Ectodermal cell (in vitro differentiated cells): ENCODE results near the gene GPBP1.
"Not testable (repeated sequence)": the region's sequence is repeated elsewhere in the genome, so short reads cannot be mapped to it uniquely, and the experiment has no call there.

Experiments used
- H3K27ac ChIP-seq: 2 replicates; pipeline ENCODE4 v1.7.0; 2013; ENCODE audit warnings: mild to moderate bottlenecking, low read depth, low read length; ENCODE audit not compliant: insufficient read depth, poor library complexity, severe bottlenecking
- H3K27me3 ChIP-seq: 2 replicates; pipeline ENCODE4 v1.7.0; 2013; ENCODE audit warnings: mild to moderate bottlenecking, low read length; ENCODE audit not compliant: insufficient read depth, control insufficient read depth, poor library complexity, severe bottlenecking
- H3K36me3 ChIP-seq: one replicate; pipeline ENCODE4 v1.7.0; 2013; ENCODE audit warnings: low read length; ENCODE audit not compliant: control insufficient read depth, insufficient read depth
- H3K4me1 ChIP-seq: one replicate; pipeline ENCODE4 v1.7.0; 2013; ENCODE audit warnings: low read length; ENCODE audit not compliant: control insufficient read depth, insufficient read depth
- H3K4me3 ChIP-seq: 2 replicates; pipeline ENCODE4 v1.7.0; 2013; ENCODE audit warnings: low read depth, low read length, control low read depth; ENCODE audit not compliant: insufficient read depth
- H3K9me3 ChIP-seq: 2 replicates; pipeline ENCODE4 v1.7.0; 2013; ENCODE audit warnings: mild to moderate bottlenecking, low read length, moderate library complexity; ENCODE audit not compliant: control insufficient read depth
- WGBS, 2 experiments: methylation state at CpG; one replicate each; pipeline ENCODE4 v1.1.7; 2013; ENCODE audit warnings: missing lambda C conversion rate in 2 of 2; 5-methylcytosine and 5-hydroxymethylcytosine counted together

The GPBP1 gene

DNA sequence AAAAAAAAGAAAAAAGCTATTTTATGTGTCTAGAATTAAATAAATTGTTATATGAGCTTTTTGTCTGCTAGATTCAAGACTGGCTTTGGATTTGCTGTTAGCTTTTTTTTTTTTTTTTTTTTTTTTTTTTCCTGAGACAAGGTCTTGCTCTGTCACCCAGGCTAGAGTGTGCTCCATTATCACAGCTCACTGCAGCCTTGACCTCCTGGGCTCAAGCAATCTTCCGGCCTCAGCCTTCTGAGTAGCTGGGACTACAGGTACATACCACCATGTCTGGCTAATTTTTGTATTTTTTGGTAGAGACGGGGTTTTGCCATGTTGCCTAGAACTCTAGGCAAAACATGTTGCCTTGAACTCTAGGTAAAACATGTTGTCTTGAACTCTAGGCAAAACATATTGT is 16.7 kb downstream of the GPBP1 start:
- 87 to 94% methylated on average over 2 of the region's 2 CpGs for WGBS, 2 experiments
- Histone ChIP-seq H3K27ac (no peak overlapping the region), H3K9me3 (no peaks in the 10 kb centered on the region), H3K4me1 (no peaks in the 10 kb centered on the region), H3K36me3 (no peaks in the 10 kb centered on the region), H3K4me3 (no peak overlapping the region), H3K27me3 (no peaks in the 10 kb centered on the region)

DNA sequence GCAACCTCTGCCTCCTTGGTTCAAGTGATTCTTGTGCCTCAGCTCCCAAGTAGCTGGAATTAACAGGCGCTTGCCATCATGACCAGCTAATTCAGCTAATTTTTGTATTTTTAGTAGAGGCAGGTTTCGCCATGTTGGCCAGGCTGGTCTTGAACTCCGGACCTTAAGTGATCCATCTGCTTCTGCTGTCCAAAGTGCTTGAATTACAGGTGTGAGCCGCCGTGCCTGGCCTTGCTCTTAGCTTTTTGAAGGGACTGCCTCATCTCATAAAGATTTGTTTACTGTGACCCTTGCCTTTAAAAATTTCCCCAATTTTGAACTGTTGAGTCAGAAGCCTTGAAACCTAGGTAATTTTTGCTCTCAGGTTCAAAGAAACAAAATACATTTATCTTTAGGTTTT is 17.3 kb downstream of the GPBP1 start:
- H3K27ac ChIP-seq = no peak overlapping the region
- no peaks in the 10 kb centered on the region for H3K36me3 ChIP-seq
- no peaks in the 10 kb centered on the region for H3K4me1 ChIP-seq
- H3K4me3 ChIP-seq = no peak overlapping the region
- no peaks in the 10 kb centered on the region for H3K9me3 ChIP-seq
- WGBS, 2 experiments = 93 to 94% methylated on average over 5 of the region's 5 CpGs
- H3K27me3 ChIP-seq = no peaks in the 10 kb centered on the region

DNA sequence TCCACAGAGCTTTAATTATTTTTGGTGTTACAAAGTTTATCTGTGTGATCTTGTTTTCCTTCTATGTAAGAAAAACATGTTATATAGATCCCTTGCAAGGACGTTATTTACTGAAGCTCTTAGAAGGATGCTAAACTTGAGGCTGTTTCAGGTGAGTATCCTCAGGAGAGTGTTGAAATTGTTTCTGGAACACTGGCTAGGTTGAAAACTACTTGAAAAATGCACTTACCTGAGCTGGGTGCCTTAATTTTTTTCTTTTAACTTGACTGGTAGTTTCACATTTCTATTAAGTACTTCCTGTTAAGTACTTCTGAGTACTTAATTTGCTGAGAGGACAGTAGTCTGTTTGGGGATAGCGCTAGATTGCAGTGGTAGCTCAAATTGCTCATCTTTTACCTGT is 18.1 kb downstream of the GPBP1 start:
- Histone ChIP-seq H3K27me3 (no peaks in the 10 kb centered on the region), H3K4me1 (no peaks in the 10 kb centered on the region), H3K4me3 (no peak overlapping the region), H3K36me3 (no peaks in the 10 kb centered on the region), H3K27ac (no peak overlapping the region), H3K9me3 (no peaks in the 10 kb centered on the region)
- 97% methylated on average over 2 of the region's 2 CpGs for WGBS, 2 experiments

DNA sequence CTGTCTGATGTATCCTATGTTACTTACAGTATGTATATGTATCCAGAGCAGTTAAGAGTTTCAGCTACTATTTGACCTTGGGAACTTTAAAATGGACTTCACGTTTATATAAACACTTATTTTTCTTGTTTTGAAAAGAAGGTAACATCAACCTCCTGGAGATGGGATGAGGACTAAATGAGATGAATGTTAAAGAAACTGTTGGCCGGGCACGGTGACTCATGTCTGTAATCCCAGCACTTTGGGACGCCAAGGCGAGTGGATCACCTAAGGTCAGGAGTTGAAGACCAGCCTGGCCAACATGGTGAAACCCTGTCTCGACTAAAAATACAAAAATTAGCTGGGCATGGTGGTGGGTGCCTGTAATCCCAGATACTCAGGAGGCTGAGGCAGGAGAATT is 19.0 kb downstream of the GPBP1 start:
- H3K27ac ChIP-seq, H3K9me3 ChIP-seq, H3K27me3 ChIP-seq, H3K36me3 ChIP-seq, H3K4me3 ChIP-seq, H3K4me1 ChIP-seq: not testable (repeated sequence)
- 96 to 97% methylated on average over 5 to 6 of the region's 6 CpGs for WGBS, 2 experiments

DNA sequence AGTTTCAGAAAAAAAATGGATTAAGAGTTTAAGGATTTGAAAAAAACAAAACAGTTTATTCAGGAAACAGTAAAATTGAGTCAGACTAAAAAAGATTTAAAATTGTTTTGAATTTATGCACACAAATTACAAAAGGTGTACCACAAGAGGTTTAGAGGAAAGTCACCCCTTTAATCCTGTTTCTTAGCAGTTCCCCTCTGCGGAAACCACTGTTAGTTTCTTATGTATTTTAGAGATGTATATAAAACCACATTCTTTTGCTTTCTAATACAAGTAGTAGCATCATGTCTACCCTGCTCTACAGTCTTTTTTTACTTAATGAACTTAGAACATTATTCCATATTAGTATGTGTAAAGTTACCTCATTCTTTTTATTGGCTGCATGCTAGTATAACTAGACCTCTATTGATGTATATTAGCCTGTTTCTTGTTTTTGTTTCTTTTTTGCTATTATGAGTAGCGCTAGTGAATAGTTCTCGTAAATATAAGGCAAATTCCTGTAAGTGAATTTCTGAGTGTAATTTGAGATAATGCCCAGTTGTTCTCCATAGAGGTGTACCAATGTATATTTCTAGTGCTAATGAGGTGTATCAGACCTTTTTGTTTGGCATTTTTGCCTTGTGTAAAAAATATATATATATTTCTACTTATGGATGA is 20.0 kb downstream of the GPBP1 start:
- Histone ChIP-seq H3K4me3 (no peak overlapping the region), H3K9me3 (no peaks in the 10 kb centered on the region), H3K4me1 (no peaks in the 10 kb centered on the region), H3K27ac (no peak overlapping the region), H3K36me3 (no peaks in the 10 kb centered on the region), H3K27me3 (no peaks in the 10 kb centered on the region)
- 91 to 96% methylated on average over 2 to 3 of the region's 3 CpGs for WGBS, 2 experiments

DNA sequence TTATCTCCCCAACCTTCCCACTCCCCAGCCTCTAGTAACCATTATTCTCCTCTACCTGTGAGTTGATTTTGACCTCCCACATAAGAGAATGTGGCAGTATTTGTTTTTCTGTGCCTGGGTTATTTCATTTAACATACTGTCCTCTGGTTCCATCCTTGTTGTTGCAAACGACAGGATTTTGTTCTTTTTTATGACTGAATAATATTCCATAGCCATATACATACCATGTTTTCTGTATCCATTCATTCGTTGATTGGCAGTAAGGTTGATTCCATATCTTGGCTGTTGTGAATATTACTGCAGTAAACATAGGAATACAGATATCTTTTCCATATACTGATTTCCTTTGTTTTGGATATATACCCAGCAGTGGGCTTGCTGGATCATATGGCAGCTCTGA is 20.8 kb downstream of the GPBP1 start:
- WGBS, 2 experiments = 100% methylated on average over 1 of the region's 2 CpGs
- Histone ChIP-seq H3K4me1 (no peaks in the 10 kb centered on the region), H3K9me3 (no peaks in the 10 kb centered on the region), H3K36me3 (no peaks in the 10 kb centered on the region), H3K4me3 (no peak overlapping the region), H3K27ac (no peak overlapping the region), H3K27me3 (no peaks in the 10 kb centered on the region)

DNA sequence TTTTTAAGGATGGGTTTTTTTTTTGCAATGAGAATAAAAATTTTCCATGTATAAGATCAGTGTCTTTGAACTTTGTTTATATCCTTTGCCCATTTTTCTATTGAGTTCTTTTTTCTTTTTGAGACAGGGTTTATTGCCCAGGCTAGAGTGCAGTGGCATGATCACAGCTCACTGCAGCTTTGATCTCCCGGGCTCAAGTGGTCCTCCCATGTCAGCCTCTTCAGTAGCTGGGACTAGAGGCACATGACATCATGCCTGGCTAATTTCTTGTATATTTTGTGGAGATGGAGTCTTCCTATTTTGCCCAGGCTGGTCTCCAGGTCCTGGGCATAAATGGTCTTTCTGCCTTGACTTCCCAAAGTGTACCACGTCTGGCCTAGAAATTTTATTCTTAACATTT is 21.2 kb downstream of the GPBP1 start:
- WGBS, 2 experiments = 95 to 100% methylated on average over 1 of the region's 2 CpGs
- Histone ChIP-seq H3K27me3 (no peaks in the 10 kb centered on the region), H3K9me3 (no peaks in the 10 kb centered on the region), H3K4me3 (no peak overlapping the region), H3K27ac (no peak overlapping the region), H3K4me1 (no peaks in the 10 kb centered on the region), H3K36me3 (no peaks in the 10 kb centered on the region)

DNA sequence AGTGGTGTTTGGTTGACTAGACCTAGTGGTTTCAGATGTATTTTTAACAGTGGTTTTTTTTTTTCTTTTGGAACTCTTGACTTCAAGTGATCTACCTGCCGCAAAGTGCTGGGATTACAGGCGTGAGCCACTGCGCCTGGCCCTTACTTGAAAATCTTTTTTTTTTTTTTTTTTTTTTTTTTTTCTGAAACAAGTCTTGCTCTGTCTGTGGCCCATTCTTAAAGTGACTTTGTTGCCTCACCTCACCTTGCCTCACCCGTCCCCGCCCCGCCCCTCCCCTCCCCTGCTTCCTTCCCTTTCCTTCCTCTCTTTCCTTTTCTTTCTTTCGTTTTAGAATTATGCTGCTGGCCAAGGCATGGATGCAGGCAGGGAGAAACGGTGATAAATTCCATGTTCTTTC is 26.0 kb downstream of the GPBP1 start:
- Histone ChIP-seq H3K36me3 (no peaks in the 10 kb centered on the region), H3K27ac (no peak overlapping the region), H3K4me1 (no peaks in the 10 kb centered on the region), H3K27me3 (no peaks in the 10 kb centered on the region), H3K4me3 (no peak overlapping the region), H3K9me3 (no peaks in the 10 kb centered on the region)
- 79 to 82% methylated on average over 6 to 7 of the region's 8 CpGs for WGBS, 2 experiments

DNA sequence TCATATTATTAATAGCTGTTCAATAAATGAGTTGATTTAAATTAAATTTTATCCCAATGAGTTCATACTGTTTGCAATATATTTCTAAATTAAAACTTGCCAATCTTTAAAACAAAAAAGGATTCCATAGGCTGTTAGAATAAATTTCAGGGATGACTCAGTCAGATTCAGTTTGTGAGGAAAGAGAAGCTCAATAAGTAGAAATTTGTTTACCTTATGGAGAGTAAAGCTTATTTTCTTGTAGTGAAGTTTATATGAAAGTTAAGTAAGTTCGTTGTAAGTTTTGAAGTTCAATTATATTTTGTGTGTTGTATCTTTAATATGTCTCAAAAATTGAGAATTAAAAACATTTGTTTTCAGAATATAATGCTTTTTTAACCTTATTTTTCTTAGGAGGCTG is 29.0 kb downstream of the GPBP1 start:
- Histone ChIP-seq H3K4me1 (no peaks in the 10 kb centered on the region), H3K9me3 (no peaks in the 10 kb centered on the region), H3K27ac (no peak overlapping the region), H3K36me3 (no peaks in the 10 kb centered on the region), H3K4me3 (no peak overlapping the region), H3K27me3 (no peaks in the 10 kb centered on the region)
- WGBS, 2 experiments = 88% methylated on average over 1 of the region's 1 CpG; no CpG with 5 or more reads in 1 of the 2 experiments

DNA sequence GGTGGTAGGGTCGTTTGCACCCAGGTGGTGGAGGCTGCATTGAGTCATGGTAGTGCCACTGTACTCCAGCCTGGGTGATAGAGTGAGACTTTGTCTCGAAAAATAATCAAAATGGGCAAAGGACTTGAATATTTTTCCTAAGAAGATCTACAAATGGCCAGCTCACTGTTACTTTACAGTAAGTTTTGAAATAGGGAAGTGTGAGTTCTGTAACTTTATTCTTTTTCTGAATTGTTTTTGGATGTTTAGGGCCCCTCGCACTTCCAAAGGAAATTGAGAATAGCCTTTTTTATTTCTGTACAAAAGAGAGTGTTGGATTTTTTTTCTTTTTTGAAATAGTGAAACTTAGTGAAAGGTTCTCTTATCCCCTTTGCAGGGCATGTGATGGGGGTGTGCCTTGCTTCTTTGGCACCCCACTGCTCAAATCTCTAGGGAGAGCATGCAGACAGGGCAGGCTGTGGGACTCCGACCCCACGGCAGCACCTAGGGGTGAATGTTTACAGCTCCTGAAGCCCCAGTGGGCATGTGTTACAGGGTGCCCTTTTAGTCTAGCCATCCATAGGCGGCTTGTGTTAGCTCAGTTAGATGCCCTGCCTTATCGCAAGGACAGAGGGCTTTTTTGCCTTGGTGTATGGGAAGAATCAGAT is 33.3 kb downstream of the GPBP1 start:
- Histone ChIP-seq H3K9me3 (no peaks in the 10 kb centered on the region), H3K4me3 (no peak overlapping the region), H3K36me3 (peaks cover 3% of the 10 kb centered on the region), H3K4me1 (no peaks in the 10 kb centered on the region), H3K27ac (no peak overlapping the region), H3K27me3 (no peaks in the 10 kb centered on the region)
- WGBS, 2 experiments = 90 to 94% methylated on average over 7 of the region's 7 CpGs
